Neural cell (in vitro differentiated cells): ENCODE data around the gene MYB. TPM values are rescaled to one million over a fixed set of nuclear protein-coding genes. Genes with fewer than 3 reads are reported as not detected.

Experiments used
- H2AFZ ChIP-seq: fragments of 200-600, 300-800 bp; sonication (generic), shearing (Covaris generic); 2 replicates; pipeline ENCODE4 v1.6.0; 2014; ENCODE audit warnings: low read depth, mild to moderate bottlenecking, antibody characterized with exemption, low read length, moderate library complexity
- H3F3A ChIP-seq: fragments of 200-600 bp; shearing (Covaris generic); 2 replicates; pipeline ENCODE4 v1.6.1; 2016; ENCODE audit warnings: mild to moderate bottlenecking, moderate library complexity, mixed read lengths, antibody characterized with exemption, low read length; ENCODE audit not compliant: insufficient read depth, poor library complexity, severe bottlenecking
- H3K27ac ChIP-seq: fragments of 200-600, 300-800 bp; sonication (generic), shearing (Covaris generic); 2 replicates; pipeline ENCODE4 v1.5.1; 2014; ENCODE audit warnings: mild to moderate bottlenecking, low read length, moderate library complexity
- H3K27me3 ChIP-seq: fragments of 300-800, 200-600 bp; sonication (generic), shearing (Covaris generic); 2 replicates; pipeline ENCODE4 v1.6.0; 2014; ENCODE audit warnings: mild to moderate bottlenecking, low read depth, low read length, moderate library complexity; ENCODE audit not compliant: insufficient read depth
- H3K36me3 ChIP-seq: fragments of 300-800, 200-600 bp; sonication (generic), shearing (Covaris generic); 2 replicates; pipeline ENCODE4 v1.5.1; 2014; ENCODE audit warnings: mild to moderate bottlenecking, antibody characterized with exemption, low read length, moderate library complexity; ENCODE audit not compliant: insufficient read depth
- H3K4me2 ChIP-seq: fragments of 300-800, 200-600 bp; sonication (generic), shearing (Covaris generic); 2 replicates; pipeline ENCODE4 v1.6.0; 2014; ENCODE audit warnings: mild to moderate bottlenecking, low read length
- H3K4me3 ChIP-seq: fragments of 300-800, 200-600 bp; sonication (generic), shearing (Covaris generic); 2 replicates; pipeline ENCODE4 v1.5.1; 2014; ENCODE audit warnings: mild to moderate bottlenecking, low read length, moderate library complexity
- H3K79me2 ChIP-seq: fragments of 200-600 bp; shearing (Covaris generic); replicated peaks from 2 replicates; pipeline ENCODE4 v1.6.0; 2014; ENCODE audit warnings: mild to moderate bottlenecking, low read length, moderate library complexity; ENCODE audit not compliant: insufficient read depth
- H3K9ac ChIP-seq: fragments of 300-800, 200-600 bp; sonication (generic), shearing (Covaris generic); 2 replicates; pipeline ENCODE4 v1.6.1; 2016; ENCODE audit warnings: mild to moderate bottlenecking, low read length, mixed read lengths
- H3K9me2 ChIP-seq: fragments of 200-600 bp; shearing (Covaris generic); 2 replicates; pipeline ENCODE4 v1.6.1; 2016; ENCODE audit warnings: mild to moderate bottlenecking, low read length, mixed read lengths; ENCODE audit not compliant: insufficient read depth
- H3K9me3 ChIP-seq: fragments of 200-600, 300-800 bp; sonication (generic), shearing (Covaris generic); 2 replicates; pipeline ENCODE4 v1.6.1; 2016; ENCODE audit warnings: mild to moderate bottlenecking, mixed run types, low read length, moderate library complexity, mixed read lengths
- H4K20me1 ChIP-seq: fragments of 200-600 bp; shearing (Covaris generic); 2 replicates; pipeline ENCODE4 v1.6.1; 2016; ENCODE audit warnings: mild to moderate bottlenecking, mixed run types; ENCODE audit not compliant: insufficient read depth
- CTCF ChIP-seq: fragments of 450-650 bp; IDR thresholded peaks from 2 replicates; pipeline ENCODE4 v1.5.1; 2014; ENCODE audit warnings: antibody characterized with exemption, mild to moderate bottlenecking, moderate library complexity; ENCODE audit not compliant: poor library complexity, severe bottlenecking
- EP300 ChIP-seq: fragments of 450-650 bp; conservative IDR thresholded peaks from 2 replicates; pipeline ENCODE4 v1.6.1; 2014; ENCODE audit warnings: antibody characterized with exemption, mild to moderate bottlenecking, moderate library complexity; ENCODE audit not compliant: poor library complexity, severe bottlenecking
- EZH2 ChIP-seq: fragments of 200-600, 300-800 bp; shearing (Covaris generic), sonication (generic); IDR thresholded peaks from 2 replicates; pipeline ENCODE4 v1.6.1; 2014; ENCODE audit warnings: antibody characterized with exemption, low read length, borderline replicate concordance, mild to moderate bottlenecking; ENCODE audit not compliant: insufficient read depth, poor library complexity, severe bottlenecking
- MXI1 ChIP-seq: fragments of 450-650 bp; conservative IDR thresholded peaks from 2 replicates; pipeline ENCODE4 v1.6.1; 2014; ENCODE audit warnings: antibody characterized with exemption, mild to moderate bottlenecking; ENCODE audit not compliant: poor library complexity, severe bottlenecking
- POLR2AphosphoS5 ChIP-seq: IDR thresholded peaks from 2 replicates; pipeline ENCODE4 v1.6.1; 2012
- RAD21 ChIP-seq: fragments of 450-650 bp; conservative IDR thresholded peaks from 2 replicates; pipeline ENCODE4 v1.6.1; 2014; ENCODE audit warnings: antibody characterized with exemption, mild to moderate bottlenecking, moderate library complexity
- REST ChIP-seq: IDR thresholded peaks from 2 replicates; pipeline ENCODE4 v1.6.1; 2012; ENCODE audit warnings: borderline replicate concordance
- SMC3 ChIP-seq: fragments of 450-650 bp; conservative IDR thresholded peaks from 2 replicates; pipeline ENCODE4 v1.6.1; 2014; ENCODE audit warnings: antibody characterized with exemption, mild to moderate bottlenecking, moderate library complexity; ENCODE audit not compliant: poor library complexity
- TAF1 ChIP-seq: IDR thresholded peaks from 2 replicates; pipeline ENCODE4 v1.6.1; 2012; ENCODE audit warnings: low read depth
- polyA plus RNA-seq: library from polyadenylated mRNA; depleted of rRNA; stranded (reverse); fragments of >200 nt; gene quantifications from 2 replicates; pipeline ENCODE4 v1.2.3, GENCODE V29; 2014

MYB gene
- polyA plus RNA-seq, 1 donor from 2014 or later: 4.0 TPM

- Histone ChIP-seq H3K4me2 (no peak overlapping the region), H3K36me3 (no peaks in the 10 kb centered on the region), H3F3A (no peaks in the 10 kb centered on the region), H2AFZ (no peak overlapping the region), H3K27ac (peak overlapping the region; percentile 80), H3K4me3 (peak overlapping the region; percentile 20), H3K9me2 (no peaks in the 10 kb centered on the region), H3K9ac (no peak overlapping the region), H3K9me3 (no peaks in the 10 kb centered on the region), H3K79me2 (no peaks in the 10 kb centered on the region), H4K20me1 (no peaks in the 10 kb centered on the region), H3K27me3 (no peaks in the 10 kb centered on the region)
- no peak for TF ChIP-seq CTCF
- TF ChIP-seq EP300: no peak
- no peak for TF ChIP-seq SMC3
- TF ChIP-seq EZH2: no peak
- no peak for TF ChIP-seq REST
- TF ChIP-seq TAF1: no peak
- TF ChIP-seq RAD21: no peak
- no peak for TF ChIP-seq POLR2AphosphoS5
Measured at GRCh38 chr6:135202836-135203235, 21.7 kb downstream of the MYB start.

GRCh38 chr6:135204951-135205350 is 23.8 kb downstream of the MYB start:
- no peaks in the 10 kb centered on the region for H3K9me3 ChIP-seq
- H3K9ac ChIP-seq: no peak overlapping the region
- no peaks in the 10 kb centered on the region for H3F3A ChIP-seq
- H3K27me3 ChIP-seq: no peaks in the 10 kb centered on the region
- no peak overlapping the region for H2AFZ ChIP-seq
- no peak overlapping the region for H3K4me2 ChIP-seq
- H3K9me2 ChIP-seq: no peaks in the 10 kb centered on the region
- no peak overlapping the region for H3K4me3 ChIP-seq
- no peaks in the 10 kb centered on the region for H4K20me1 ChIP-seq
- H3K27ac ChIP-seq: no peak overlapping the region
- TF ChIP-seq POLR2AphosphoS5: no peak
- TF ChIP-seq MXI1: no peak
- no peak for TF ChIP-seq REST
- no peak for TF ChIP-seq EP300
- TF ChIP-seq CTCF: no peak
- no peak for TF ChIP-seq RAD21
- no peak for TF ChIP-seq TAF1
- TF ChIP-seq SMC3: no peak
- no peak for TF ChIP-seq EZH2
- no peaks in the 10 kb centered on the region for H3K36me3 ChIP-seq
- no peaks in the 10 kb centered on the region for H3K79me2 ChIP-seq
